ENCODE results near the gene ADGRB3.

Gene ADGRB3

DNA sequence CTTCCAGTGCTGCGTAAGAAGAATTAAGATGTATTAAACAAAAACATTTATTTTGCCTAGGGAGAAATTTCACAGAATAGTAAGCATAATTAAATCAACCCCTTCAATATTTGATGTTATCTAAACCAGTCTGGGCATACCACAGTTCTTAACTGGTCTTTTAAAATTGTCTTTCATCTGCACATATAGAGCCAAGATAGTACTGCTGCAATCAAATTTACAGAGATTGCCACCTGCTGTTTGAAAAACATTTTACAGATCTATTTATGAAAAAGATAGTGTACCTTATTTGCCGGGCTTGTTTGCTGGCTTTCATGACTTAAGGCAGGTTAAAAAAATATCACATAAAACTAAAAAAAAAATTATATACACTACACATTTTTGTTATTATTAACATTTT is 323.2 kb downstream of the ADGRB3 start:
- no peak for TF ChIP-seq CTCF (IDR thresholded peaks at IDR 0.05)
- H3K27ac ChIP-seq, result no peak overlapping the region
- H3K4me3 ChIP-seq, result no peak overlapping the region
- no peak for DNase-seq (ENCODE audit: low spot score)

- Histone ChIP-seq H3K27ac (no peak overlapping the region), H3K4me3 (no peak overlapping the region)
- peak; percentile 70 for TF ChIP-seq CTCF (IDR thresholded peaks at IDR 0.05)
- no peak for DNase-seq (ENCODE audit: low spot score)
These were observed 332.6 kb downstream of the ADGRB3 start for GRCh38 chr6:68967549-68968300.

DNA sequence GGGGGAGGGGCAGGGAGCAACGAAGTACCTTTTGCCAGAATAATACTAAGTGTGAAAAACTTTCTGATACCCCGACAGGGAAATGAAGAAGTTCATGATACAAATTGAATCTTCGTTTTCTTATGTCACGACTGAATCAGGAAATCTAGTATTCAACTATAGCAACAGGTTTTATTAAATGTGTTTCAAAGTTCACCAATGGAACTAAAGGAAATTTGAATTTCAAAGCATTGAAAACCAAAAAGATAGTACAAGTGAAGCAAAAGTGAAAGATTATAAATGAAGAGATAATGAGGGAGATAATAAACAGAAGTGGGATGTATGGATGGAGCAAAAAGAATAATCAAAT is 333.2 kb downstream of the ADGRB3 start:
- Histone ChIP-seq H3K4me3 (no peak overlapping the region), H3K27ac (no peak overlapping the region)
- DNase-seq (ENCODE audit: low spot score), result no peak
- no peak for TF ChIP-seq CTCF (IDR thresholded peaks at IDR 0.05)

DNA sequence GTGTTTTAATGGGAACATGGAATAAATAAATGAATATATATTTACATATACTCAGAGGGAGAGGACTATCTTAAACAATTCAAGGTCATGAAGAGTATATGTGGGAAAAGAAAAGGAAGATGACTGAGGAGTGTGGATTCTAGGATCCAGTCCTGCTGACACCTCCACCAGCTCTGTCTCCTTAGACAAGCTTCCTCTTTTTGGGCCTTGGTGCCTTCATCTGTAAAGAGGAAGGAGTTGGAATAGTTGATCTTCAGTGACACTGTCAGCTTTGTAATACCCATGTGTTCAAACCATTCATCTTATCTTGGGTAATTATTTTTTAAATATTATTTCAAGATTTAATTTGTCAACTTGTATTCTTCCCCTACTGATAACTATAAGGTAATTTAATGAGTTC is 338.0 kb downstream of the ADGRB3 start:
- Histone ChIP-seq H3K27ac (no peak overlapping the region), H3K4me3 (no peak overlapping the region)
- no peak for TF ChIP-seq CTCF (IDR thresholded peaks at IDR 0.05)
- DNase-seq (ENCODE audit: low spot score), result no peak

- no peak for TF ChIP-seq CTCF (IDR thresholded peaks at IDR 0.05)
- H3K27ac ChIP-seq, result no peak overlapping the region
- no peak for DNase-seq (ENCODE audit: low spot score)
- no peak overlapping the region for H3K4me3 ChIP-seq
These were observed 340.0 kb downstream of the ADGRB3 start for GRCh38 chr6:68975064-68975463.

GRCh38 chr6:68975816-68976215 is 340.7 kb downstream of the ADGRB3 start:
- H3K4me3 ChIP-seq, result no peak overlapping the region
- TF ChIP-seq CTCF (IDR thresholded peaks at IDR 0.05), result no peak
- no peak for DNase-seq (ENCODE audit: low spot score)
- no peak overlapping the region for H3K27ac ChIP-seq

- H3K4me3 ChIP-seq, result no peak overlapping the region
- H3K27ac ChIP-seq, result no peak overlapping the region
- DNase-seq (ENCODE audit: low spot score), result no peak
- no peak for TF ChIP-seq CTCF (IDR thresholded peaks at IDR 0.05)
These were observed 341.2 kb downstream of the ADGRB3 start for GRCh38 chr6:68976260-68976659.

Measured in coronary artery (tissue), 2 donors.